Sigmoid colon (tissue), 4 donors: ENCODE measurements around the gene PRR7.

Experiments used
- CTCF ChIP-seq, 4 experiments: fragments of 450-650 bp in 3 of 4; fragments of 200-600 bp in 1 of 4; IDR thresholded peaks; one replicate each; pipeline ENCODE4 v1.5.1; 2016 to 2019; ENCODE audit warnings: antibody characterized with exemption in 4 of 4, mild to moderate bottlenecking in 3 of 4, moderate library complexity in 2 of 4
- EP300 ChIP-seq, 4 donors: sonication (generic); formaldehyde crosslinking; IDR thresholded peaks; one replicate each; pipeline ENCODE4 v1.6.1; 2017; ENCODE audit warnings: antibody characterized with exemption in 4 of 4
- POLR2A ChIP-seq, 2 donors: fragments of 450-650 bp; IDR thresholded peaks; one replicate each; pipeline ENCODE4 v1.6.1; 2016; ENCODE audit warnings: antibody characterized with exemption in 2 of 2, mild to moderate bottlenecking in 2 of 2, moderate library complexity in 2 of 2
- POLR2AphosphoS5 ChIP-seq, 4 donors: sonication (generic); formaldehyde crosslinking; IDR thresholded peaks; one replicate each; pipeline ENCODE4 v1.6.1; 2017; ENCODE audit warnings: antibody characterized with exemption in 4 of 4

GRCh38 chr5:177459819-177460628, 13.4 kb downstream of the PRR7 start:
- TF ChIP-seq CTCF (IDR thresholded peaks at IDR 0.05) (no peak), POLR2A (IDR thresholded peaks at IDR 0.05) (no peak), EP300 (IDR thresholded peaks at IDR 0.05) (no peak), POLR2AphosphoS5 (IDR thresholded peaks at IDR 0.05) (peak in 1 of 4 donors; percentile 4)
